Lung (tissue), 12 donors: ENCODE data around the gene CREB3. TPM values are rescaled to one million over a fixed set of nuclear protein-coding genes. Genes with fewer than 3 reads are reported as not detected.

Experiments used
- ATAC-seq: fragments of 200-7000 bp; cut with Tn5 transposase; one replicate; pipeline ENCODE4 v1.9.1; 2020; ENCODE audit warnings: moderate number of reproducible peaks; ENCODE audit not compliant: insufficient read depth, low FRiP score
- DNase-seq, 3 donors: peaks; one replicate each; pipeline ENCODE4 v3.0.0-alpha.2; 2013 to 2017
- H3K27ac ChIP-seq, 2 donors: one replicate each; pipeline ENCODE4 v1.5.1; 2013; ENCODE audit warnings: mild to moderate bottlenecking in 2 of 2, moderate library complexity in 2 of 2, control low read depth in 1 of 2, inconsistent platforms in 1 of 2, low read depth in 1 of 2, low read length in 1 of 2
- H3K27me3 ChIP-seq, 3 donors: one replicate each; pipeline ENCODE4 v1.5.1; 2013; ENCODE audit warnings: low read length in 2 of 3; ENCODE audit not compliant: control insufficient read depth in 3 of 3, insufficient read depth in 3 of 3
- H3K36me3 ChIP-seq, 4 donors: one replicate each; pipeline ENCODE4 v1.5.1; 2013; ENCODE audit warnings: low read length in 4 of 4, mild to moderate bottlenecking in 1 of 4, moderate library complexity in 1 of 4; ENCODE audit not compliant: control insufficient read depth in 4 of 4, insufficient read depth in 4 of 4
- H3K4me1 ChIP-seq, 5 donors: one replicate each; pipeline ENCODE4 v1.5.1; 2013; ENCODE audit warnings: low read length in 5 of 5, mild to moderate bottlenecking in 2 of 5, moderate library complexity in 1 of 5; ENCODE audit not compliant: control insufficient read depth in 5 of 5, insufficient read depth in 5 of 5
- H3K4me3 ChIP-seq: one replicate; pipeline ENCODE4 v1.5.1; 2013; ENCODE audit warnings: mild to moderate bottlenecking, control low read depth, moderate library complexity
- H3K9ac ChIP-seq, 2 donors: one replicate each; pipeline ENCODE4 v1.5.1; 2013; ENCODE audit warnings: low read length in 2 of 2, control low read depth in 1 of 2; ENCODE audit not compliant: insufficient read depth in 1 of 2
- H3K9me3 ChIP-seq, 4 donors: one replicate each; pipeline ENCODE4 v1.5.1; 2013; ENCODE audit warnings: low read length in 3 of 4, mild to moderate bottlenecking in 1 of 4, moderate library complexity in 1 of 4; ENCODE audit not compliant: control insufficient read depth in 4 of 4, insufficient read depth in 3 of 4
- WGBS, 2 donors: extraction: QIAGEN DNeasy Blood & Tissue Kit; methylation state at CpG; one replicate each; pipeline ENCODE4 v1.1.7; 2013; 5-methylcytosine and 5-hydroxymethylcytosine counted together
- polyA plus RNA-seq, 2 donors: library from polyadenylated mRNA; stranded (reverse); fragments of 200-250 nt; gene quantifications; one replicate each; pipeline ENCODE4 v1.2.1, GENCODE V29; 2013
- total RNA-seq, 2 donors: library from RNA; depleted of rRNA in 1 of 2; stranded (reverse); fragments of >200 nt in 1 of 2; gene quantifications; one replicate each; pipeline ENCODE4 v1.2.1, GENCODE V29; 2014 to 2021
- TF ChIP-seq, protein P1 (sequence below): IDR thresholded peaks from 2 replicates; pipeline ENCODE4 v1.5.1; 2012; ENCODE audit warnings: mild to moderate bottlenecking; ENCODE audit errors: control extremely low read depth, extremely low read depth
- donor health status: control.
- donor health status: control.
- donor health status: Bipolar disorder and iron deficiency.
- donor health status: healthy.
- donor health status: DM: yes; HTN: yes; CAD: no.

CREB3 gene
- total and polyA plus RNA-seq, 4 donors: 25.1 to 43.3 (median 38.9) TPM

GRCh38 chr9:35769763-35770162 lies 37.3 kb downstream of the CREB3 start:
- Histone ChIP-seq H3K27ac (no peak overlapping the region), H3K9me3 (no peaks in the 10 kb centered on the region), H3K4me1 (peaks cover 2 to 23% (median 17%) of the 10 kb centered on the region in 5 donors), H3K27me3 (no peaks in the 10 kb centered on the region), H3K9ac (no peak overlapping the region), H3K4me3 (no peak overlapping the region), H3K36me3 (no peaks in the 10 kb centered on the region)
- no peak for ATAC-seq
- no peak for DNase-seq
- WGBS, 2 donors: 94 to 100% methylated on average over 1 of the region's 1 CpG
- TF ChIP-seq, protein P1, sequence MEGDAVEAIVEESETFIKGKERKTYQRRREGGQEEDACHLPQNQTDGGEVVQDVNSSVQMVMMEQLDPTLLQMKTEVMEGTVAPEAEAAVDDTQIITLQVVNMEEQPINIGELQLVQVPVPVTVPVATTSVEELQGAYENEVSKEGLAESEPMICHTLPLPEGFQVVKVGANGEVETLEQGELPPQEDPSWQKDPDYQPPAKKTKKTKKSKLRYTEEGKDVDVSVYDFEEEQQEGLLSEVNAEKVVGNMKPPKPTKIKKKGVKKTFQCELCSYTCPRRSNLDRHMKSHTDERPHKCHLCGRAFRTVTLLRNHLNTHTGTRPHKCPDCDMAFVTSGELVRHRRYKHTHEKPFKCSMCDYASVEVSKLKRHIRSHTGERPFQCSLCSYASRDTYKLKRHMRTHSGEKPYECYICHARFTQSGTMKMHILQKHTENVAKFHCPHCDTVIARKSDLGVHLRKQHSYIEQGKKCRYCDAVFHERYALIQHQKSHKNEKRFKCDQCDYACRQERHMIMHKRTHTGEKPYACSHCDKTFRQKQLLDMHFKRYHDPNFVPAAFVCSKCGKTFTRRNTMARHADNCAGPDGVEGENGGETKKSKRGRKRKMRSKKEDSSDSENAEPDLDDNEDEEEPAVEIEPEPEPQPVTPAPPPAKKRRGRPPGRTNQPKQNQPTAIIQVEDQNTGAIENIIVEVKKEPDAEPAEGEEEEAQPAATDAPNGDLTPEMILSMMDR: no peak

GRCh38 chr9:35771075-35771433 lies 38.6 kb downstream of the CREB3 start:
- Histone ChIP-seq H3K27me3 (no peaks in the 10 kb centered on the region), H3K9me3 (no peaks in the 10 kb centered on the region), H3K4me3 (no peak overlapping the region), H3K36me3 (no peaks in the 10 kb centered on the region), H3K27ac (peak overlapping the region in 1 of 2 donors; percentile 63), H3K4me1 (peaks cover 2 to 34% (median 17%) of the 10 kb centered on the region in 5 donors), H3K9ac (no peak overlapping the region)
- TF ChIP-seq, protein P1: no peak
- DNase-seq: peak; percentile 41 to 76 (median 65)
- peak; percentile 61 for ATAC-seq
- 17 to 54% methylated on average over 4 of the region's 4 CpGs for WGBS, 2 donors

GRCh38 chr9:35771534-35771933 lies 39.1 kb downstream of the CREB3 start:
- WGBS, 2 donors: 14 to 30% methylated on average over 1 of the region's 1 CpG
- Histone ChIP-seq H3K4me1 (peaks cover 2 to 34% (median 17%) of the 10 kb centered on the region in 5 donors), H3K27ac (peak overlapping the region in 1 of 2 donors; percentile 3), H3K9ac (no peak overlapping the region), H3K36me3 (no peaks in the 10 kb centered on the region), H3K27me3 (no peaks in the 10 kb centered on the region), H3K9me3 (no peaks in the 10 kb centered on the region), H3K4me3 (no peak overlapping the region)
- DNase-seq (peak; percentile 84 to 97 (median 96)), ATAC-seq (no peak)
- TF ChIP-seq, protein P1: no peak

DNA sequence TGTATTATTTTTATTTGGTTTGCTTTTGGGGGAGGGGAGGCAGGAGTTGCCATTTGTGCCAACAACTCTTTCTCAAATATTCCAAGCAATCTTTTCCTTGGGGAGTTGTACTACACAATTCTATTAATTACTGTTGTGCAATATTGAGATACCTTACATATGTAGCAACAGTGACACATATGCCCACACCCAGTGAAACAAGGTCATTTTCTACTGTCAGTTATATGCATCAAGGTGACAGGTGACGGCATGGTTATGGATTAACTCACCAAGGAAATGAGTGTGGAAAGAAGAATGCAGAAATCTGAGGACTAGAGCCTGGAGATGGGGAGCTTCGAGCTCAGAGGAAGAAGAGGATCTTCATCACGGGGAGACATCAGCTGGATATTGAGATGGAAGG lies 39.5 kb downstream of the CREB3 start:
- H3K4me3 ChIP-seq: no peak overlapping the region
- ATAC-seq (no peak), DNase-seq (no peak)
- no peak overlapping the region for H3K27ac ChIP-seq
- H3K9me3 ChIP-seq: no peaks in the 10 kb centered on the region
- H3K4me1 ChIP-seq: peaks cover 2 to 34% (median 17%) of the 10 kb centered on the region in 5 donors
- WGBS, 2 donors: 45 to 77% methylated on average over 3 of the region's 3 CpGs
- H3K27me3 ChIP-seq: no peaks in the 10 kb centered on the region
- TF ChIP-seq, protein P1: no peak
- H3K36me3 ChIP-seq: no peaks in the 10 kb centered on the region
- no peak overlapping the region for H3K9ac ChIP-seq
